Measurements from ENCODE around the gene FANCC. TPM values are rescaled to one million over a fixed set of nuclear protein-coding genes. Genes with fewer than 3 reads are reported as not detected.

Gene FANCC
- total and polyA plus RNA-seq, 2 experiments from 2014 or later = 13.1 to 15.6 TPM

GRCh38 chr9:95343725-95344287 lies 26.3 kb upstream of the FANCC start:
- WGBS (ENCODE audit: low lambda C conversion rate, missing lambda C conversion rate) = 69% methylated on average over 6 of the region's 6 CpGs
- Histone ChIP-seq H2AFZ (no peak overlapping the region), H4K20me1 (ENCODE audit: insufficient read depth, poor library complexity, severe bottlenecking) (no peaks in the 10 kb centered on the region), H3K27ac (no peak overlapping the region), H3K36me3 (replicated peaks; ENCODE audit: insufficient read depth, low read depth) (no peaks in the 10 kb centered on the region), H3K27me3 (peaks cover 11% of the 10 kb centered on the region), H3K4me2 (no peak overlapping the region), H3K9me3 (ENCODE audit: low read depth) (no peaks in the 10 kb centered on the region), H3K4me3 (no peak overlapping the region), H3K9me2 (replicated peaks; ENCODE audit: insufficient read depth) (no peaks in the 10 kb centered on the region), H3K4me1 (ENCODE audit: insufficient read depth) (peaks cover 2% of the 10 kb centered on the region), H3K79me2 (no peaks in the 10 kb centered on the region)
- DNase-seq (ENCODE audit: low spot score) = no peak
- TF ChIP-seq, protein P1, sequence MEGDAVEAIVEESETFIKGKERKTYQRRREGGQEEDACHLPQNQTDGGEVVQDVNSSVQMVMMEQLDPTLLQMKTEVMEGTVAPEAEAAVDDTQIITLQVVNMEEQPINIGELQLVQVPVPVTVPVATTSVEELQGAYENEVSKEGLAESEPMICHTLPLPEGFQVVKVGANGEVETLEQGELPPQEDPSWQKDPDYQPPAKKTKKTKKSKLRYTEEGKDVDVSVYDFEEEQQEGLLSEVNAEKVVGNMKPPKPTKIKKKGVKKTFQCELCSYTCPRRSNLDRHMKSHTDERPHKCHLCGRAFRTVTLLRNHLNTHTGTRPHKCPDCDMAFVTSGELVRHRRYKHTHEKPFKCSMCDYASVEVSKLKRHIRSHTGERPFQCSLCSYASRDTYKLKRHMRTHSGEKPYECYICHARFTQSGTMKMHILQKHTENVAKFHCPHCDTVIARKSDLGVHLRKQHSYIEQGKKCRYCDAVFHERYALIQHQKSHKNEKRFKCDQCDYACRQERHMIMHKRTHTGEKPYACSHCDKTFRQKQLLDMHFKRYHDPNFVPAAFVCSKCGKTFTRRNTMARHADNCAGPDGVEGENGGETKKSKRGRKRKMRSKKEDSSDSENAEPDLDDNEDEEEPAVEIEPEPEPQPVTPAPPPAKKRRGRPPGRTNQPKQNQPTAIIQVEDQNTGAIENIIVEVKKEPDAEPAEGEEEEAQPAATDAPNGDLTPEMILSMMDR (IDR thresholded peaks at IDR 0.05; ENCODE audit: poor library complexity) = no peak
- no peak for TF ChIP-seq EZH2 (IDR thresholded peaks at IDR 0.05; ENCODE audit: borderline replicate concordance)
- no peak for TF ChIP-seq EZH2phosphoT487 (IDR thresholded peaks at IDR 0.05; ENCODE audit: low read depth, severe bottlenecking, unreplicated experiment)

DNA sequence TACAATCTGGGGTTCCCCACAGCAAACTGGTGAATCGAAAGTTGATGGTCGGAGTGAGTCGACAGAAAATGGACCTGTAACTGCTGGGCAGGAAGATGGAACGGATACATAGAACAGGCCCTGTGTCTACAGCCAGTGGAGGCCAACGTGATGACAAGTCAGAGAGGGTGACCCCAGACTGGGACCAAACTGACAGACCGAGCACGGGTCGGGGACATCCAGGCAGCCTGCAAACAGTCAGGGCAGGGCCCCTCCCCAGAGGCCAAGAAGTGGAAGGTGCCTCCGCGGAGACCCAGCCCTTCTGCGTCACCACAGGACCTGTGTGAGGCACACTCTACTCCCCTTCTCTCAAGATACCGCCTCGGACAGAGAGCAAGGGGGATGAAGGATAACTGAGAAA lies 25.1 kb upstream of the FANCC start:
- Histone ChIP-seq H3K9me2 (replicated peaks; ENCODE audit: insufficient read depth) (no peaks in the 10 kb centered on the region), H3K4me3 (no peak overlapping the region), H2AFZ (no peak overlapping the region), H3K27ac (no peak overlapping the region), H3K36me3 (replicated peaks; ENCODE audit: insufficient read depth, low read depth) (no peaks in the 10 kb centered on the region), H3K27me3 (peaks cover under 1% of the 10 kb centered on the region), H3K9me3 (ENCODE audit: low read depth) (no peaks in the 10 kb centered on the region), H3K4me2 (no peak overlapping the region), H4K20me1 (ENCODE audit: insufficient read depth, poor library complexity, severe bottlenecking) (no peaks in the 10 kb centered on the region), H3K4me1 (ENCODE audit: insufficient read depth) (no peaks in the 10 kb centered on the region), H3K79me2 (no peaks in the 10 kb centered on the region)
- 90% methylated on average over 13 of the region's 13 CpGs for WGBS (ENCODE audit: low lambda C conversion rate, missing lambda C conversion rate)
- TF ChIP-seq EZH2 (IDR thresholded peaks at IDR 0.05; ENCODE audit: borderline replicate concordance) = no peak
- TF ChIP-seq, protein P1 (IDR thresholded peaks at IDR 0.05; ENCODE audit: poor library complexity) = no peak
- TF ChIP-seq EZH2phosphoT487 (IDR thresholded peaks at IDR 0.05; ENCODE audit: low read depth, severe bottlenecking, unreplicated experiment) = no peak
- no peak for DNase-seq (ENCODE audit: low spot score)

- Histone ChIP-seq H3K9me3 (ENCODE audit: low read depth) (no peaks in the 10 kb centered on the region), H4K20me1 (ENCODE audit: insufficient read depth, poor library complexity, severe bottlenecking) (no peaks in the 10 kb centered on the region), H3K9me2 (replicated peaks; ENCODE audit: insufficient read depth) (no peaks in the 10 kb centered on the region), H3K4me2 (no peak overlapping the region), H3K79me2 (no peaks in the 10 kb centered on the region), H3K27ac (no peak overlapping the region), H2AFZ (no peak overlapping the region), H3K36me3 (replicated peaks; ENCODE audit: insufficient read depth, low read depth) (no peaks in the 10 kb centered on the region), H3K27me3 (no peaks in the 10 kb centered on the region), H3K4me3 (no peak overlapping the region), H3K4me1 (ENCODE audit: insufficient read depth) (no peaks in the 10 kb centered on the region)
- DNase-seq (ENCODE audit: low spot score) = no peak
- 64% methylated on average over 5 of the region's 5 CpGs for WGBS (ENCODE audit: low lambda C conversion rate, missing lambda C conversion rate)
- TF ChIP-seq, protein P1 (IDR thresholded peaks at IDR 0.05; ENCODE audit: poor library complexity) = peak; percentile 26
- no peak for TF ChIP-seq EZH2phosphoT487 (IDR thresholded peaks at IDR 0.05; ENCODE audit: low read depth, severe bottlenecking, unreplicated experiment)
- no peak for TF ChIP-seq EZH2 (IDR thresholded peaks at IDR 0.05; ENCODE audit: borderline replicate concordance)
Observed at GRCh38 chr9:95341293-95341962, 23.9 kb upstream of the FANCC start.
